ENCODE measurements around the gene KCNJ11.
A peak's percentile ranks its signal among the peaks of the same experiment; 100 is the strongest.

Gene KCNJ11

DNA sequence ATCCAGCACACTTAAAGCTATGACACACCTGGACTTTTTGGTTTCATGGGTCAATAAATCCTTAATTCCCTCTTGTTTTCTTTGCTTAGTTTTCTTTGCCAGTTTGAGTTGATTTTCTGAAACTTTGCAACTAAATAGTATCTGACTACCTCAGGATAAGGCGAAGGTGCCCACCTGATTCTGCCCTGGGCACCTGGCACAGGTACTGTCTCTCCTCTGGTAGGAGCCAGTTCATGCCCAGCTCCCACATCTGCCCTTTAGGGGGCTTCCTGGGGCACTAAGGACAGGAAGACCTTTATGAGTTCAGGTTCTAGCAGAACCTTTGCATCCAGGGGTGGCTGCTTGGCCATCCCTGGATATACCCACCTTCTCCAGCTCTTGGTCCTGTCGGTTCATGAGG, 19.6 kb upstream of the KCNJ11 start:
- DNase-seq, result no peak

GRCh38 chr11:17407575-17407974, 19.1 kb upstream of the KCNJ11 start:
- no peak for DNase-seq

DNA sequence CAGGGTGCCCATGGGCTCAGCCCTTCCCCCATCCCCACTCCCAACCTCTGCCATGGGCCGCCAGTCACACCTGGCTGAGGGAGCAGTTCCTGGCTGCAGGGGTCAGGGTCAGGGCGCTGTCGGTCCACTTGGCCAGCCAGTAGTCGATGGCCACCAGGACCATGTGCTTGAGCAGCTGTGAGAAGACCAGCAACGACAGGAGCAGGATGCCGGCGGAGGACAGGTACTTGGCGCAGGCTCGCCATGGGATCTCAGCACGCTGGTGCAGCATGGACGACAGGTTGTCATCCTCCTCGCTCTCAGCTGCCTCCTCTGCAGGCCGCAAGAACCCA, 18.3 kb upstream of the KCNJ11 start:
- no peak for DNase-seq

- peak; percentile 15 for DNase-seq
Observed at GRCh38 chr11:17406082-17406817, 17.8 kb upstream of the KCNJ11 start.

- DNase-seq, result no peak
Observed at GRCh38 chr11:17405232-17406005, 17.0 kb upstream of the KCNJ11 start.

DNA sequence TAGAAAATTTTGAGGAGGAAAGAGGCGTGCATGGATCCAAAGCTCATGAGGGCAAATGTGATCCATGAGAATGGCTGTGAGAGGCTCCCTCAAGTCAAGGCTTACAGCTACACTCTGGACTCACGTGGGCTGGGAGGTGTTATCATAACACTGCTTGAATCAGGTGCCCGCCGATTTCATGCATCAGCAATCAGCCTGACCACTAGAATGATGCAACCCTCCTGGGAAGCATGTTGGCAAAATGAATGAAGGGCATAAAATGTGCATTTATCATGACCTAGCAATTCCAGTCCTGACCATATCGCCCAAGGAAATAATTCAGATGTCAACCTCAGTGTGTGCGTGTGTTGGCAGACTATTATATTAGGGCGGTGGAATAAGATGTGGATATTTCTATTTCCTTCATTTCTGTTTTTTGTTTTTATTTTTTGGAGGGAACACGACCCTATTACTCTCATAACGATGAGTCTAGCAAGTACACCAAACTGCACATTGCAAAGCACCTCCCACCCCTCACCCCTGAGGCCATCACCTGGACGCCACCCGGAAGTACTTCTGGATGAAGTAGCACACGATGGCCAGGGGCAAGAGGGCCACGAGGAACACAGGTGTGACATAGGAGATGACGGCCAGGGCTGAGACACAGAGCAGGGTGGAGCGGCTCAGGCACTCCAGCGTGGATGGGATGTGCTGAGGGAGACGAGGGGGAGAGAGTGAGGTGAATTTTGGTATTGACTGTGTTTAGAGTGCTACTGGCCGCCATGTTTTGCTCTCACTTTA, 15.7 kb upstream of the KCNJ11 start:
- DNase-seq, result no peak

DNA sequence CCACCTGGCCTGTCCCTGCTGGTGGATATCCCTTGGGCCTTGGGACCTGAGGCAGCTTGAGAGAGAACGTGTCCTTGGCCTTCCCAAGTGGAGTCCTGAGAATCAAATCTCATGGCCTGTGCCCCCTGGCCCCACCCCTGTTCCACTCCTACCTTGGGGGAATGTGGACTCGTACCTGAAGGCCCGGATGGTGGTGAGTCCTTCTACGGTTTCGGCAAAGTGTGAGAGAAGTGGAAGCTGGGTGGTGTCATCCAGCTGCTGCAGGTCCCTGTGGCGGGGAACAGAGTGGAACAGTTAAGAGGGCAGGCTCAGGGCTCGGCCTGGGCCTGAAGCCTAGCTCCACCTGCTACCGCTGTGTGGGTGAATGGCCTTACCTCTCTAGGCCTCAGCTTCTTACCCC, 14.0 kb upstream of the KCNJ11 start:
- no peak for DNase-seq

GRCh38 chr11:17401841-17402240, 13.4 kb upstream of the KCNJ11 start:
- no peak for DNase-seq

DNA sequence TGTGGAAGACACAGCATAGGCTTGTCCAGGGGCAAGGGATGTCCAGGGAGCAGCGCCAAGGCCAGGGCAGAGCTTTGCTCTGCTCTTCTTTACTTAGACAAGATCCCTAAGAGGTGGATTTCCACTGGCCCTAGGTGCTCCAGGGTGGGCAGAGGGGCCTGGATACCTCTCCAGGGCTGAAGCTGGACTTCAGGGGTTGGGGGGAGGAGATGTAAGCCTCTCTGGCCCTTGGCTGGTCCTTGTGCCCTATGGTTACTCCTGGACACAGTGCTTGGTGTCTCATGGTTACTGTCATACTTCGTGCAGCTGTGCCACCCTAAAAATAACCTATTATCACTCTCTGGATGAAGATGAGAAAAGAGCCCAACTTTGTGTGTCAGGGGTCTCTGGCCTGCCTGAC, 12.9 kb upstream of the KCNJ11 start:
- no peak for DNase-seq

- no peak for DNase-seq
Observed at GRCh38 chr11:17400048-17400775, 11.8 kb upstream of the KCNJ11 start.

DNA sequence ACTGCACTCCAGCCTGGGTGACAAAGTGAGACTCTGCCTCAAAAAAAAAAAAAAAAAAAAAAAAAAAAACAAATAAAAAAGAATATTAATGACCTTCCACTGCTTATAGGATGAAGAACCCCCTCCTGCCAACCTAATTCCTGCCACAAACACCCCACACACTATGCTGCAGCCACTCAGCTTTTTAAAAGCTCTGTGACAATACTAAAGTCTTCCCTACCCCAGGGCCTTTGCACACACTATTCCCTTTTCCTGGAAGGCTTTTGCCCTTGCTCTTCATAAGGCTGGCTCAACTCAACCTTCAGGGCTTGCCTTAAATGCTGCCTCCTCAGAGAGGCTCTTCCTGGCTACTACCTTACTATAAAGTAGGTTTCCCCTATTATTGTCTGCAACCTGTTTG, 10.8 kb upstream of the KCNJ11 start:
- no peak for DNase-seq

GRCh38 chr11:17397311-17398002, 9.0 kb upstream of the KCNJ11 start:
- no peak for DNase-seq

DNA sequence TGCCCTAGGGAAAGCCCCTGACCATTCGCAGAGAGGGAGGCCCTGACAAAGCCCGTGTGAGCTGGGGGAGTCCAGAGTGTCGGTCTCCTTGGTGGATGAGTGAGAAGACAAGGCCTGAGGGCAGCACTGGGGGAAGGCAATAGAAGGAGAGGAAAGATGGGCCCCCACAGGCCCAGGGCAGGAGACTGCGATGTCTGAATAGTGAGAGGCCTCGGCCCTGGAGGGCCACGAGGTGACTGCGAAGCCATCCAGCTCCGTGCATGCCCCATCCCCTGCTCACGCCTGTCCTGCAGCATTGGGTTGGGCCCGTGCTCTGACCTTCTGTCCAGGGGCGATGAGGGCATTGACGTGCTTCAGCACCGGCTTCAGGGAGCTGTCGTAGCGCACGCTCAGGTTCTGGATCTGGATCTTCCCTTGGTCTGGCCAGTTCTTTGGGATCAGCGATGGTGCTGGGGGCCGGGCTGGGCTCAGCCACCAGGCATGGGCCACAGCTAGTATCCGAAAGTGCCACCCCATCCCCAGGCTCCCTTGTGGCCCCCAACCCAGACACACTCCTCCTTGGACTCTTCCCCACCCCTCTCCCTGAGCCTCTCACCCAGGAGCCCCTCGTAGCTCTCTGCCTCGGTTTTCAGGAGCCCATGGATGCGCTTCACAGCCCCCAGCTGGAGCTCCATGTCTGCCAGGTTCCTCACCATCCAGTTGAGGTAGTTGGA, 8.3 kb upstream of the KCNJ11 start:
- DNase-seq, result no peak

- DNase-seq, result no peak
Observed at GRCh38 chr11:17395978-17396377, 7.5 kb upstream of the KCNJ11 start.

DNA sequence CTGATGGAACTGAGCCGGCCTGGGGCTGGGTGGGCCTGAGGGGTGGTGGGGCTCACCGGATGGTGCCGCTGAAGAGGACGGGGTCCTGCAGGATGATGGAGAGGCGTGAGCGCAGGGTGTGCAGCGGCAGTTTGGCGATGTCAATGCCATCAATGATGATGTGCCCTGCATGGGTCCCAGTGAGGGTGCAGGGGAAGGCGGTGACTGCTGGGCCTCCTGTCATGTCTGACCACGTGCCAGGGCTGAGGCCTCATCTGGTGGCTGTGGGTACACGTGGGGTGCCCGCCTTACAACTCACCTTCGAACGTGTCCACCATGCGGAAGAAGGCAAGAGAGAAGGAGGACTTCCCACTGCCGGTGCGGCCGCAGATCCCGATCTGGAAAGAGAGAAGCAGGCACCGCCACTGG, 7.1 kb upstream of the KCNJ11 start:
- no peak for DNase-seq

- no peak for DNase-seq
Observed at GRCh38 chr11:17394743-17395390, 6.4 kb upstream of the KCNJ11 start.

DNA sequence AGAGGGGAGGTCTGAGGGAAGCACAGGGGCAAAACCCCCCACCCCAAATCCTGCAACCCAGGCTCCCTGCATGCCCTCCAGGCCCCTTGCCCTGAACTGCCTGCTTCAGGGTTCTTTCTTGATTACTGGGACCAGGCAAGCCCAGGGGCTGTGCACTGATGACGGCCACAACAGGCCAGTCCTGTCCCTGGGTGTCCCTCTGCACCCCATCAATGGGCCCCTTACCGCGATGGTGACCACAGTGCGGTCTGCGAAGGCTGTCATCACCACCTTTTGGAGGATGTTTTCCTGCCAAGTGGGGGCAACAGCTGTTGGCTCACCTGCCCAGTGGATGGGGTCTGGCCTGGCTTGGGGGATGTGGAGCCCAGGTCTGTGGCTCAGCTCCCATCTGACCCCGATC, 5.0 kb upstream of the KCNJ11 start:
- DNase-seq, result no peak

GRCh38 chr11:17392872-17393271, 4.4 kb upstream of the KCNJ11 start:
- no peak for DNase-seq

DNA sequence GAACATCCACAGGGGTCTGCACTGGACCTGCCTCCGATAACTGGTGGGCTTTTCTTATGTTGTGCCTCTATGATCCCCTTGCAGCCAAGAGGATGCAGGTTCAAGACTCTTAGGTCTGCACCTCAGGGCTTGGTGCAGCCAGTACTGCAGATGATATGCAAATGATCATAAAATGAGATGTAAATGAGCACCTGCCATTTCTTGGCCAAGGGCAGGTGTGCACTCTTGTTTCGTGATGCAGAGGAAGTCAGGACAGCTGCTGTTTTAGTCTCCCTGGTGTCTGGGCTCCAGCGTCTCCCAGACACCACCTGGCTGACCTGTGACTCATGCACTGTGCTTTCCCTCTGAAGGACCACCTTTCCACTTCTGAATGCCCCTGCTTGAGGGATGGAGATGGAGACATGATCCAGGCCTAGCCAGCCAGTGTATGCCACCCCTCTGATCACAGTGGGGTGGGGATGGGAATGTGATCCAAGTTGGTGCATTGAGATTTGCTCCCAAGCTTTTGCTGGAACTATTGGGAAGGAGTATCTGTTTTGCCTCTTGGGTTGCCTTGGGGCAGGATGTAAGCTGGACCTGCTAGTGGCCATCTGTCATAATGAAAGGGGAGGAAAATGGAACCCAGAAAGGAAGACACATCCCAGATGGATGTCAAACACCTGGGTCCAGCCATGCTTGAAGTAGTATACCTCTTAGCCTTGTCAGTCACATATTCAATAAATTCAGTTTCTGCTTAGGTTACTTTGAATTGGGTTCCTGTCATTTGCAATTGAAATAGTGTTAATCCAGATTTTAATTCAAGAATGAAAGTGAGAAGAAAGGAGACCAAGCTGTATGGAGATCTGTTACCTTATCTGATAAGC, 3.3 kb upstream of the KCNJ11 start:
- no peak for DNase-seq

DNA sequence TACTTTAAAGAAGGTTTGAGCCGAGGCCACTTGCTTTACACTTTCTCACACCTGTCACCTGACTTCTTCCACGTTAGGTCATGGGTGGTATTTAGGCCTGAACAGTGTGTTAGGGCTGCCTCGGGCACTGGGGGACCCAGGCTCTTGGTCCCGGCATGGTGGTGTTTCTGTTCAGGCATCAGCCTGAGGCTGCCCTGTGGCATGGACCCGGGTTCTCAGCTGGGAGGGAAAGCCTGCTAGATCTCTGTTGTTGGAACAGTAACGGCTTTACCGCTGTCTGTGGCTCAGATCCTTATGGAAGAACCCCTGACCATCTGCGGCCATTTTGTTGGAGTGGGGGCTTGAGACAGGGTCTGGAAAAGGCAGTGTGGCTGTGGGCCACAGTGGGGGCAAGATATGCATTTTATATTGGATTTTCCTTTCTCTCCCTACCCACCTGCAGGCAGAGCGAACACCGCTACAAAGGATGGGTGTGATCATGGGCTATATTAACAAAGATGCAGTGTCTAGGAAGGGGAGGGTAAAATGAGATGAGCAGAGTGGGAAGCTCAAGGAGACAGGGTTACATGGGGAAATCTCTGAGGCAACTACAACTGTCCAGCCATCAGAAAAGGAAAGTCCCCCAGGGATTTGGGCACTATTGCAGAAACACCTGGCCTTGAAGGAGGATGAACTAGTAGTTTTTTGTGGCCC, 1.6 kb upstream of the KCNJ11 start:
- no peak for DNase-seq

All from NCI-H2227 treated with DMSO at 0.1 percent for 48 hours (cell line).